NOMO-1 (cell line): ENCODE data around the gene ZNF385C.

Experiments used
- DNase-seq, 2 experiments: peaks; one replicate each; lab custom pipeline; 2025; ENCODE audit not compliant: unreplicated experiment in 2 of 2; lab: John Stamatoyannopoulos, UW

Gene ZNF385C

DNA sequence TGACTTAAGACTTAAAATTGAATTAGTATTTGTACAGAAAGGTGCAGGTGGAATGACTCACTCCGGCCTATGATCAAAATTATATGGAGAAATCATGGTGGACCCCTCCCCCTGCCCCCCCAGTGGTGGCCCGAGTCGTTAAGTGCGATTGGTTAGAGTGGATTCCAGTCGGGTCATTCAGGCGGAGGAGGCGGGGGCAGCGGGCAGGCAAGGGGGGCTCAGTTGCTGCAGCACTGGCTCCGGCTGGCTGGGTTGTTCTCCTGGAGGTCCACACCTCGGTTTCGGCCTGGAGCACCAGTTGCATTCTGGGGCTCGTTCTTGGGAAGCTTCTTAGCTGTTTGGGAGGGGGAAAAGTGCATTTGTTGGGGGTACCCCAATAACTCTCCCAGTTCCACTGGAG is 27.3 kb upstream of the ZNF385C start:
- no peak for DNase-seq

- no peak for DNase-seq
Measured at GRCh38 chr17:42124256-42124655, 26.0 kb upstream of the ZNF385C start.

DNA sequence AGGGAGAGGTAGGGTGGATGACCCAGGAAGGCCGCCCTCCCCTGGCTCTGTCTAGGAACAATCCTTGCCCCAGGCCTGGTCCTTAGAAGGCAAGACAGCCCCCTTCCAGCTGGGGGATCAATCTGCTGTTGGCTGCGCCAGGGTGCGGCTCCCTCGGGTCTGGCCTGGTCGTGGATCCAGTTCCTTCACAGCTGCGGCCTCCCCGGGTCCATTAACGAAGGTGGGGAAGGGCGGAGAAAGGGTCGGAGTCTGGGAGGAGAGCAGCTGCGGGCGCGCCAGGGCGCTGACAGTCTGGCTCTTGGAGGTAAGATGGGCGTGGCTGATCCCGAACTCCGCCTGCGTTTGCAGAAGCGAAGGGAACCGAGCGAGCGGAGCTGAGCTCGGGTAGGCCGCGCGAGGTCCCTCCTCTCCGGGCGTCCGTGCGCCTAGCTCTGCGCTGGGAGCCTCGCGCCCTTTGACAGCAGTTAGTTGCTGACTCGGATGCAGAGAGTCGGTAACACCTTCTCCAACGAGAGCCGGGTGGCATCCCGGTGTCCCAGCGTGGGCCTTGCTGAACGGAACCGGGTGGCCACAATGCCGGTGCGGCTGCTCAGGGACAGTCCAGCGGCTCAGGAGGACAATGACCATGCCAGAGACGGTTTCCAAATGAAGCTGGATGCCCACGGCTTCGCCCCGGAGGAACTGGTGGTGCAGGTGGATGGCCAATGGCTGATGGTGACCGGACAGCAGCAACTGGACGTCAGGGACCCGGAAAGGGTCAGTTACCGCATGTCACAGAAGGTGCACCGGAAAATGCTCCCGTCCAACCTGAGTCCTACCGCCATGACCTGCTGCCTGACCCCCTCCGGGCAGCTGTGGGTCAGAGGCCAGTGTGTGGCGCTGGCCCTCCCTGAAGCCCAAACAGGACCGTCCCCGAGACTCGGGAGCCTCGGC is 24.4 kb upstream of the ZNF385C start, which contains the start of gene HSPB9:
Gene HSPB9 (plus strand): TSS at position 434 of the 933 bp plus-strand sequence. CDS start 47 bp downstream, at position 481.
- no peak for DNase-seq

DNA sequence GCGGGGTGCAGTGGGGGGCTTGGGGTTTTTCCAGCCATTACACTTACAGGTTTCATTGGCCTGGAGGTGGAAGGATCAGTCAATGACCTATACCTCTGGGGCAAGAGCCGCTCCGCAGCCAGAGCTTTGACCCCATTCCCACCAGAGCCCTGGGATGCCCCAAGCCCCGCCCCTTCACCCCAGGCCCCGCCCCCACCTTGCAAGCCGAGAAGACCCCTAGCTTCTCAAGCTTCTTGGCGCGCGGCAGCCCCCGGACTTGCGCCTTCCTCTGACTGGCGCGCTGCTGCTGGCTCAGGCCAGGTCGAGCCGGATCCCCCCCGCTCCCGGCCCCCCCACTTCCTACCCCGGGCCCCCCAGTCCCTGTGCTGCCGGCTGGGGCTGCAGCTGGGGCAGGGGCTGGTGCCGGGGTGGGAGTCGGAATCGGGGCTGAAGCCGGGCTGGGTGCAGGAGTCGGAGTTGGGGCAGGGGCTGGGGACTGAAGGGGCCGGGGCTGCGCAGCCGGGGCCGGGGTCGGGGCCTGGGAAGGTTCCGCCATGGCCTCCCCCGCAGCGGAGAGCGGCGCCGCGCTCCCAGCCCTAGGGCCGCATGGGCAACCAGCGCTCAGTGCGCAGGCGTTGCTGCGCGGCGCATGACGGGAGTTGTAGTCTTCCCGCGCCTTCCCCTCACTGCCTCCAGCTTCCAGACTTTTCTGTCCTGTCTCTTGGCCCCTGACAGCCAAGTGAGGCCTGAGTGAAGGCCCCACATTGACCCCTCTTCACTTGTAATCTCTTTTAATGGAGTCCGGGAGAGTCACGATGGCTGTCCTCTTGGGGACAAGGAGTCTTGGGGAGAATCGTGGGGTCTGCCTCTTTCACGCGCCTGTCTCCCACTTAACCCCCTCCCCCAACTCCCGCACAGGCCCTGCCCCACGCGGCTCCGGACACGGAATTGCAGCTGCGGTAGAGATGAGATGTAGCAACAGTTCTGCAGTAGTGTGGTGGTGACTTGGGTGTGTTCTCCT is 22.8 kb upstream of the ZNF385C start, which contains the start of gene KAT2A:
Gene KAT2A (minus strand): TSS at position 598 of the 1,000 bp plus-strand sequence. CDS start 63 bp downstream, at position 535.
- peak; percentile 65 to 68 for DNase-seq

GRCh38 chr17:42120161-42120769 is 22.0 kb upstream of the ZNF385C start:
- no peak for DNase-seq

- DNase-seq: no peak
Measured at GRCh38 chr17:42119301-42119700, 21.0 kb upstream of the ZNF385C start.

DNA sequence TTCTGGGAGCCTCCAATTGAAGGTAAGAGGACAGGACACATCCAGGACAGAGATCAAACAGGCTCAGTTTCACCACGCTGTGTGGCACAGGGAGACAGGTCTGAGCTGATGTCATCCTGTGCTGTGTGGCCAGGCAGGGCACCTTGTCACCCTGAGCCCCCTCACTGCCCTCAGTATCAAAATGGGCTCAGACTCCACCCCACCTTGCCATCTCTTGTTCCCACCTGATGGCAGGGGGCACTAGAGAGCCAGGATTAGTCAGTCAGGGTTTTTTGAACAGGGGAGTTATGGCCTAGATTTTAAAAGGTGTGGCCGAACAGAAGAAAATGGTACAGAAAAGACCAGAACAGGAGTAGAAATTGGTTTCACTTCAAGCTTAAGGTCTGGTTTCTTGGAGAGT is 20.3 kb upstream of the ZNF385C start:
- peak in 1 of 2 experiments; percentile 15 for DNase-seq

- DNase-seq: no peak
Measured at GRCh38 chr17:42118126-42118510, 19.8 kb upstream of the ZNF385C start.

GRCh38 chr17:42117397-42118125 is 19.3 kb upstream of the ZNF385C start:
- no peak for DNase-seq

GRCh38 chr17:42116705-42117396 is 18.6 kb upstream of the ZNF385C start:
- DNase-seq: peak; percentile 55 to 65

- no peak for DNase-seq
Measured at GRCh38 chr17:42114118-42114517, 15.8 kb upstream of the ZNF385C start.

- no peak for DNase-seq
Measured at GRCh38 chr17:42113293-42114069, 15.2 kb upstream of the ZNF385C start.

GRCh38 chr17:42112552-42113176 is 14.4 kb upstream of the ZNF385C start, which contains the start of gene DHX58:
Gene DHX58, minus strand, starts transcription at chr17:42112714. Its CDS starts 822 bp downstream, at chr17:42111892.
- peak; percentile 91 to 94 for DNase-seq

DNA sequence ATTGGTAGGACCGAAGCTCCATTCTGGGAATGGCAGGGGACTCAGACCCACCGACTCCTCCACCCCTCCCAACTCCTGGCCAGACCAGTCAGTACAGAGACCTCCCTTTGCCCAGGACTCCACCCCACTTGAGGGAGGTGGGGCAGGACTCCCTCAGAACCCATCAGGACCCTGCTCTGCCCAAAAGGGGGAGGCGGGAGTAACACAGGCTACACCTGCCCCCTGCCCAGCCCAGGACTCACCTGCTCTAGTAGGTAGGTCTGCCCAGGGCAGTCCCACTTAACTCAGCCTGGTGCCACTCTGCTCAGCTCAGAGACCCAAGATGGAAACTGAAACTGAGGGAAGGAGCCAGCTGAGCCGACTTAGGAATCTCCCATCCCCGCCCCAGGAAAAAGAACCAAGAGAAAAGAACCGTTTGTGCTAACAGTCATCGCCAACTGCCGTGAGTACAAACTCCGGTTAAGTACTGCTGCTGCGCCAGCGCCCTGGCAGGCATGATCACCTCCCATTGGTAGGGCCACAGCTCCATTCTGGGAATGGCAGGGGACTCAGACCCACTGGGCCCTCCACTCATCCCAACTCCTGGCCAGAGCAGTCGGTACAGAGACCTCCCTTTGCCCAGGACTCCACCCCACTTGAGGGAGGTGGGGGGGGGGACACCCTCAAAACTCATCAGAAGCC is 13.7 kb upstream of the ZNF385C start:
- no peak for DNase-seq

GRCh38 chr17:42111265-42111636 is 13.0 kb upstream of the ZNF385C start:
- no peak for DNase-seq

GRCh38 chr17:42110301-42111264 is 12.3 kb upstream of the ZNF385C start:
- no peak for DNase-seq
